OCI-M1 (cell line): Measurements from ENCODE around the gene REG4.
"Not testable (repeated sequence)": the region's sequence is repeated elsewhere in the genome, so short reads cannot be mapped to it uniquely, and the experiment has no call there.

Source experiments
- DNase-seq: peaks from one replicate; lab custom pipeline; 2025; lab: John Stamatoyannopoulos, UW

REG4 gene

DNA sequence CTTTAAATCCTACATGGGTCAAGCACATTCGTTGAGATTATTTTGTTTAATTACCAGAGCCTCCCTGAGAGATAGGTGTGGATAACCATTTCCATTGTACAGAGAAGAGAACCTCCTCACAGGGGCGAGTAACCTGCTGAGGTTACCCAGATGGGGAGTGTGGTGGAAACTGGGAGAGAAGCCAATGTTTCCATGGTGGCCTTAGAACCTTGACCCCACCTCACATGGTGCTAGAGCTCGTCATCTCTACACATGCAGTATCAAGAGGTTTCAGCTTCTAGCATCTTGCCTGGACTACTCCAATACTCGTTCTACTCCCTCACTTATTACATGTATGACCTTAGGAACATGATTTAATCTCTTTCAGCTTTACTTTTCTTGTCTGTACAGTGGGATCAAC is 4.8 kb downstream of the REG4 start:
- no peak for DNase-seq

DNA sequence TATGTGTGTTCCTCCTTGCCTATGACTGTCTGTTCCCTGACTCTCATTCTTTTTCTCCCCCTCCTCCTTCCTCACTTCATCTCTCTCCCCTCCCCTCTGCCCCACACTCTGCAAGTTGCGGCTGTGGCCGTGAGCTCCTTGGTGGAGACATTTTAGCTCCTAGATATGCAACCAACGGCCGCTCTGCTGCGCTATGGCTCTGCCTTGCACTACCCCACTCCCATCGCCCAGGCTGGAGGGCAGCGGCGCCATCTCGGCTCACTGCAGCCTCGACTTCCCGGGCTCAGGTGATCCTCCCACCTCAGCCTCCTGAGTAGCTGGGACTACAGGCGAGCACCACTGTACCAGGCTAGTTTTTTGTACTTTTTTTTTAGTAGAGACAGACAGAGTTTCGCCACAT is 5.5 kb downstream of the REG4 start:
- no peak for DNase-seq

DNA sequence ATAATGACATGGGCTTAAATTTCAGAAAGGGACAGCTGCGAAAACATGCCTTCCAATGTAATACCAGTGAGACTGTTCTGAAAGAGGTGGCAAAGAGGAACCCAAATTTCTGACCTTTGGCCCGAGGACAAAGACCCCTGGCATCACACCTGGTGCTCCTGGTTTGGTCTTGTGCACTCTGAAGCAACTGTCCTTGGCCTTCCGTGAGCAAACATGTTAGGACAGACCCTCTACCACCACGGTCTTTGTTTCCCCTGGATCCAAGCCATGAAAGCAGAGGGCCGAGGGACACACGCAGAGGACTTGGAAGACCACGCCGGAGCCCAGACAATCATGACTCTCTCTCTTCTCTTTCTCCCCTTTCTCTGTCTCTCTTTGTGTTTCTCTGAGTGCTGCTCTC is 6.0 kb downstream of the REG4 start:
- no peak for DNase-seq

DNA sequence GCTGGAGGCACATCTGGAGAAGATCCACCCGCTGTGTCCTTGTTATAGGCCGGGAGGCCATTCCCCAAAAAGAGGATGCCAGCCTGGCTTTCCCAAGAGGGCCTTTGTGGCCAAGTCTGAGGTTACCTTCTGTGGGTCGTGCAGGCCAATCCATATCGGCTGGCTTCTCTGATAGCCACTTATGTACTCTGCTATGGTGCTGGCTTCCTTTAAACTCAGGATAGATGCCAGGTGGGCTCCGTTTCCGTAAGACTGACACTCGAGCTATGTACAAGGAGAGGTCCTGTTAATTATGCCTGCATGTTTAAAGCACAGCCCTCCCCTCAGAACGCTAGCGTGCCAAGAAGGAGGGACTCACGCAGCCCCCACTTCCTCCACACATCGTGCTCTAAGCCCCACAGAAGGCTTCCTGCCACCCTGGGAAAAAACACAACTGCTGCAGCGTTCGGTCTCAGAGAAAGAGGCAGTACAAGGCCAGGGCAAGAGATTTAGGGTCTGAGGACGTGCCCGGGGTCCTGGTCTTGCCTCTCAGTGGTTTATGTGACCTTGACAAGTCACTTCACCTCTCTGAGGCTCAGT is 11.6 kb downstream of the REG4 start:
- no peak for DNase-seq

DNA sequence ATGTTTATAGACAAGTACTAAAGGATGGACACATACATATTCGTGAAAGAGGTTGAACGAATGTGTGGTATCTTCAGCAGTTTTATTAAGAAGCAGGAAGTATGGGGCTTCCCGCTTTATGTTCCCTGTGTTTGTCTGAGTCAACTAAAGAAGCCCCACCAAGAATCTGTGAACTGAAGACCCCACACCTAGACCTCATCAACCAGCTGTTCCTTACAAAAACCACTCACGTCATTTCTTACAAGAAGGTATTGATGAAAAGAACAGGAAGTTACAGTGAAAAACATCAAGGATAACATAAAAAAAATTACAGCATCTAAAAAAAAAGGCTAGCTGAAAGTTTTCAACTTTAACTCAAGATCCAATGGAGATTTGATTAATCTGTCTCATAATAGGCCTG is 12.3 kb downstream of the REG4 start:
- DNase-seq, result no peak

DNA sequence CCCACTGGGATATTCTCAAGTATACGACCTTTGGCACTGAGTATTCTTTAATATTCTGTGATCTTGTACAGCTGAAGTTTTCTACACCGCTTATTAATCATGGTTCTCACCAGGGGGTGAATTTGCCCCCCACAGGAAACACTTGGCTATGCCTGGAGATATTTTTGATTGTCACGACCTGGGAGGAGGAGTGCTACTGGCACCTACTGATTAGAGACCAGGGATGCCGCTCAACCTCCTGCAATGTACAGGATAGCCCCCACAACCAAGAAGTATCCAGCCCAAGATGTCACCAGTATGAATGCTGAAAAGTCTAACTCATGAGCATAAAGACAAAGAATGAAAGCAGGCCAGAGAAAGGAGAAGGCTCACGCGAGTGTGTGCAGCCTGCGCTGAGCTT is 13.7 kb downstream of the REG4 start:
- no peak for DNase-seq

DNA sequence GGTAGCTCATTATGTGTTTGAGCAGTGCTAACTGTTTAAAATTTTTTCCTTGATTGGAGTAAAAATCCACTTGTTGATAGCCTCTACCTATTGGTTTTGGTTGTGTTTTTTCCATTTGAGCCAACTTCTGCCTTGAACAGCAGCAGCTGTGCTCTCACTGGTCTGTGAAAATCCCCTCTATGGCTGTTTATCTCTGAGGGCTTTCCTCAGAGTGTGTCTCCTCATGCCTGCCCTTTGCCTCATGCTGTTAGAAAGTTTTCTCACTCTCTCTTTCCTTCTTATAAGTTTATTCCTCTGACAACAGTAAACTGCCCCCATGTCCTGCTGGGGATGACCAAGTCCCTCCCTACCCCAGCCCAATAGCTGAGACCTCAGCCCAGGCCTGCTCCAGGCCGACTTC is 14.1 kb downstream of the REG4 start:
- no peak for DNase-seq

DNA sequence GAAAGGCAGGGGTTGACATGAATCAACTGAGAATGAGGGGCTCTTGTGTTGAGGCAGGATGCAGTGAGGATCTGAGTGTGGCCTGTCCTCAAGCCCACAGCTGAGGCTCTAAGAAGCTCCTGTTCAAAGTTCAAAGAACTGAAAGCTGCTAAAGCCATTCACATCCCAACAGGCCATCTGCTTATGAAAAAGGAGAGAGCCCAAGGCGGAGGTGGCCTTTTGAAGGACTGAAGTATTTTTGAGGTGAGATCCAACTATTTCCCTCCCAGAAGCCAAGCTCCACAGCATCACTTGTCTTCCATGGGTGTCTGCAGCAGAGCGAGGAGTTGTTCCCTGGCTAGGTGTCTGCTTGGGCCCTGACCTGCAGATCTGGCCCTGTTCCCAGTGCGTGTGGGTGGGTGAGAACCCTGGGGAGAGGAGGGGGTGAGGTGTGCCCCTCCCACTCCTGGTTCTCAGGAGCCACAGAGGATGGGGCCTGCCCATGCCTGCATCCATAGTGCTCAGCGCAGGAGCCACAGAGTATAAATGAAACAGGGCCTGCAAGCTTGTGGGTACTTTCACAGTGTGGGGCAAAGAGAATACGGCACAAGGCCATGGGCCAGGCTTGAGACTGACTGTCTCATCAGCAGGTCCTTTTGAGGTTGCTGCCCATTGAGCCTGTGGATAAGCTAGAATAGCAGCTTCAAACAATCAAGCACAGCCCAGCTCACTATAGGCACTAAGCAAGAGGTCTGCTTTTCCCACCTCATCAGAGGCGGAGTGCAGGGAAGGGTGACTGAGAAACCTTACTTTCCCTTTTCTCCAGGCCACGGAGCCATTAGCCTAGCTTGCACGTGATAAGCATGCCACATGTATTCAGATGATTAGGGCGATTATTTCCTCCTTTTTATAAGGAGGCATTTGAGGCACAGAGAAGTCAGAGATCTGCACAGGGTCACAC is 15.7 kb downstream of the REG4 start:
- no peak for DNase-seq

DNA sequence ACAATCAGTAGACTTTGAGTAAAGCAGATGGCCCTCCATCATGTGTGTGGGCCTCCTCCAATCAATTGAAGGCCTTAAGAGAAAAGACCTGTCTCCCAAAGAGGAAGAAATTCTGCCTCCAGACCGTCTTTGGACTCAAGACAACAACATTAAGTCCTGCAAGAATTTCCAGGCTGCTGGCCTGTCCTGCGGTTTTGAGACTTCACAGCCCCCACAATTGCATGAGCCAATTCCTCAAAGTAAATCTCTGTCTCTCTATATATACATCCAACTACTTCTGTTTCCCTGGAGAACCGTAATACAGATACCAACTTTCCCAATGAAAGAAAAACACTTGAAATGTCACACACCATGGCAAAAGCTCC is 16.4 kb downstream of the REG4 start:
- no peak for DNase-seq

DNA sequence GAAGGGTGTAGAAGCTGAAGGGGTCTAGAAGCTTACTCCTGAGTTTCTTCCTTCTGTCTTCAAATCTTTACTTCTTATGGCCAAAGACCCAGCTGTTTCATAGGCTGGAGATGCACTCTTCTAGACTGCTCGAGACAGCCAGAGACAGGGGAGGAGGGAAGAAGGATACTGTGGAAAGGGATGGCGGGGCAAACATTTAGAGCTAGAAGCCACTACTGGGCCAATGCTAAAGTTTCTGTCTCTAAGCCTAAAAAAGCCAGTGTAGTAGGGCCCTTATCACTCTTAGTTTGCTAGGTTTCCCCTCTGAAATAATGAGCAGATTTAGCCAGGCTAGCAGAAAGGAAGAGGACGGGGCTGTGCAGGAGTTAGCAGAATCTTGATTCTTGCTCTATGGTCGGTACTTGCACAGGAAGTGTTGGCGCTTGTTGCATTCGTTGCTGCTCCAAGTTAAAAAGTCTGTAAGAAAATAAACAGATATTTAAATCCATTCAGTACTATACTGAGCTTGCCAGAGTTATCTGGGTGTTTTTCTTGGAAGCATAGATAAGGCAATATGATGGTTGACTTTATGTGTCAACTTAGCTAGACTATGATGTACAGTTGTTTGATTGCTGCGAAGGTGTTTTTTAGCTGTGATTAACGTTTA is 16.9 kb downstream of the REG4 start:
- no peak for DNase-seq

DNA sequence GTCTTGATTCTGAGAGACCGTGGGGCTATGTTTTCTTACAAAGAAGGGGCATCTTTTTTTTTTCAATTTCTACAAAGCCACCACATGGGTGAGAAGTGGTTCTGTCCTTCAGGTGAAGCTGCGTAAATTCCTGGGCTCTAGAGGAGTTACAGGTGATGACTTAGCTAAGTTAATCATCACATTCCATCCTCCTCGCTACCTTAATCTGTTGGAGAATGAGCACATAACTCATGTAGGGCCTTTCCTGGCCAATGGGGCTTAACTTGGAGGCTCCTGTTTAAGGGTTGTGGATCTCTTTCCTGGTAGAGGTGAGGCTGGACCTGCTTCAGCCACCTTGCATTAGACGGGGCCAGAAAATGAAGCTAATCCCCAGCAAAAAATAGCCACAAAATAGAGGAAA is 19.9 kb downstream of the REG4 start:
- DNase-seq, result no peak

DNA sequence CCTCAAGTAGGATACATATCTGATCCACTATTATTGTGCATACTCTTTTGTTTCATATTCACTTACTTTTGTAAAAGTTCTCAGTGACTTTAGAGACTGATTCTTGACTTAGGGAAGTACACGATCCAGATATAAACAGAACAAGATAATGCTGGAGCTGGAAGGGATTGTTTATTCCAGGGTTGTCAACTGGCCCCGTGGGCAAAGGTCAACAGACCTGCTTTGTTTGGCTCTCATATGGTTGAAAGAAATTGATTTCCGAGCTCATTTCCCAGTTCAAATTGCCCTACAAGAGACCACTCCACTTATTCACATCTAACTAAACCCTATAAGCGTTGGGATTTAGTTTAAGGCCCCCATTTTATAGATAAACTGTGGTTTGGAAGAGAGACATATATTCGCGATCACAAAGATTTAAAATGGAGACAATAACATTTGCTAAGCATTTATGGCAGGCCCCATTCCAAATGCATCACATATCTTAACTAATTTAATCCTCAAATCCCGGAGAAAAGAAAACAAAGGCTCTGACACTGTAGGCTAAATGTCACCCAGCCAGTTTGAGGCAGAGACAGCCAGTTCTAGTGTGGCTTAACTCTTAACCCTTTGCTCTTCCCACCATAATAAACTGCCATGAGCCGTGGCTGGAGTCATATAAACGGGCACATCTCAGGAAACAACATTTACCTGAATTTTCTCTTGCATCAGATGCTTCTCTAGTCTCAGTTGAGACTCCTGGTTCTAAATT is 20.6 kb downstream of the REG4 start:
- no peak for DNase-seq

DNA sequence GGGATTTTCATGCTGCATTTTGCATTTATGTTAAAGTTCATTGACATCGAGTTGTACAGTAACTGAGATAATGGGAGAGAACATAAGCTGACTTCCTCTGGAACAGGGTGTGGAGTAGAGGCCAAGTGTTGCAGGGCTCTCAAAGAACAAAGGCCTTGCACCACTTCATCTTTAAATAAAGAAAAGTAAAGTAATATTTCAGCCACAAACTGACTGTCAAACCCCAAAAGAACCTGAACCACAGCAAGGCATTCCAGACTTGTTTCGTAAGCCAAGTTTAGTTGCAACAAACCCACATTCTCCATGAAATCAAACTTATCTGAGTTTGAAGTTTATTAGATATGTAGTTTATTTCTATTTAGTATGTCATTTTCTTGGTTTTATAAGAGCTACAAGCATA is 23.5 kb downstream of the REG4 start:
- no peak for DNase-seq

DNA sequence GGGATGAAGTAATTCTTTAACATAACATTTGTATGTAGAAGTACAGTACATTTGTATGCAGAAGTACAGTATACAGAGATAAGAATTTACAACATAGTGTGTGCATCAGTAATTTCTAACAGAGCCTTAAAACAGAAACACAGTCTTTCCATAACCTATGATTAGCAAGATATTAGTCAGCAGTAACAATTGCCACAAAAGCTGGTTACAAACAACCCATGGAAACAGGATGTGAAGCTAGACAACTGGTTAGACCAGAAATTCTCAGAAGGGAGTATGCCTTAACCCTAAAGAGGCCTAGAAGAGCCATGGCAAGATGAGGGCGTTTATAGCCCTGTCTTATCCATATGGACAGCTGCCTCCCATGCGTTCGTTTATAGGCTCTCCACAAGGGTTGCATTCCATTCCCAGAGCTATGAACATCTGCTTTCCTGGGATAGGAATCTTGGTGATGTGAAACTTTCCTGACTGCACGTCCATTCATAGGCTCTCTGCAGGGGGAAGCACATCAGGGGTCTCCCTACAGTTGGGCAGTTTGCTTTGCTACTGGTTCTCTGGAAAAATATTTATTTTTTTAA is 24.7 kb downstream of the REG4 start:
- not testable (repeated sequence) for DNase-seq

DNA sequence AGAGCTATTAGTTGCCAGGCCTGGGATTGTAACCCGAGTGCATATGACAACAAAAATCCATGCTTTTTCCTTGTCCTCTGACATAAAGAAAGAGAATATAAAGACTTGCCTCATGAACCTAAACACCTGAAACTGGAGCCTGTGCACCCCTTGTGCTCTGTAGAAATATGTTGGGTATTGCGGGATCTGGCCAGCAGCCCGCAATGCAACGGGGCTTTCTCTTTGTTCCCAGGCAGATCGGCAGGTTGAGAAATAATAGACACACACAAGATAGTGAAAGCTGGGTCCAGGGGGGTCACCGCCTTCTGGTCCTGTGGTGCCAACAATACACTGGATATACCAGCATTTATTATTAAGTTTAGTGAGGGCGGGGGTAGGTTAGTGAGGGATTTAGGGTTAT is 25.2 kb downstream of the REG4 start:
- DNase-seq, result not testable (repeated sequence)

DNA sequence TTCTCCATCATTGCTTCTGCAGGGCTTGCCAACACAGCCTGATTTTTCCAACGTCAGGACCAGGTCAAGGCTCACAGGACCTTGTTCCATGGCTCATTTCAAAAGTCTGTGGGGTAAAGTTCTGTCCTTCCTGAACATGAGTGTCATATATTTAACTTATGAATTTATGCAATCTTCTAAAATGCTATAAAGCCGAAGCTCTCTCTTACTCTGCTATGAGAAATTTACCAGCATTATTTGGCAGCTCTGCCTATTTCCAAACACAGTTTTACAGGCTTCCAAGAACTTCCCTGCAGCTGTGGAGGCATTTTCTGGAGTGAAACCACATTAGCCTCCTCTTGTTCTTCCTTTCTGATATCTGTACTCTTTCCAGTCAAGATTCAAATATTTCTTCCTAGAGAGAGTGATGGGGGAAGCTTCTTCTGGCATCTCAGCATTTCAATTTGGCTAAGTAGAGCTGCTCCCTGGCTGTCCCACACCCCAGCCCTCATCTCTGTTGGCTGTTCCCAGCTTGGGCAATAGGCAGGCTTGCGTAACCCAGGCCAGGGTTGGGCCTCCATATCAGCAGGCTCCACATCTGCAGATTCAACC is 27.0 kb downstream of the REG4 start:
- peak; percentile 69 for DNase-seq

DNA sequence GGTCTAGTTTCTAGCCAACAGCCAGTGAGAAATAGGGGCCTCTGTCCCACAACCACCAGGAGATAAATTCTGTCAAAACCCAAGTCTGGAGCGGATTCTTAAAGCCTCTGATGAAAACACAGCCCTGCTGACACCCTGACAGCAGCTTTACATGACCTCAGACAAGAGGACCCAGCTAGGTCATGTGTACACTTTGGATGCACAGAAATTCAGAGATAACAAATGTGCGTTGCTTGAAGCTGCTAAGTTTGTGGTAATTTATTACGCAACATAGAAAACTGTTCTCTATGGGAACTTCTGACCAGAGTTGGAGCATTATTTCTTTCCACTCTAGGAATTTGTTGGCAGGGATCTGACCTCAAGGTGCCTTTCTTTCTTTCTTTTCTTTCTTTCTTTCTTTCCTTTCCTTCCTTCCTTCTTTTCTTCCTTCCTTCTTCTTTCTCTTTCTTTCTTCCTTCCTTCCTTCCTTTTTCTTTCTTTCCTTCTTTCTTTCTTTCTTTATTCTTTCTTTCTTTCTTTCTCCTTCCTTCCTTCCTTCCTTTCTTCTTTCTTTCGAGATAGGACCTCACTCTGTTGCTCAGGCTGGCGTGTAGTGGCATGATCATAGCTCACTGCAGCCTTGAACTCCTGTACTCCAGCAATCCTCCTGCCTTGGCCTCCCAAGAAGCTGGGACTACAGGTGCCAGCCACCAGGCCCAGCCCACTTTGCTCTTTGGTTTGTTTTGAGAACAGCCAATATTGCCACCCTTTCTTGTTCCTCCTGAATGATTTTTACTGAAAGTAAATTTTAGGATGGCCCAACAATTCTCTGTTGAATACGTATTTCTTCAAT is 27.7 kb downstream of the REG4 start:
- peak; percentile 95 for DNase-seq

DNA sequence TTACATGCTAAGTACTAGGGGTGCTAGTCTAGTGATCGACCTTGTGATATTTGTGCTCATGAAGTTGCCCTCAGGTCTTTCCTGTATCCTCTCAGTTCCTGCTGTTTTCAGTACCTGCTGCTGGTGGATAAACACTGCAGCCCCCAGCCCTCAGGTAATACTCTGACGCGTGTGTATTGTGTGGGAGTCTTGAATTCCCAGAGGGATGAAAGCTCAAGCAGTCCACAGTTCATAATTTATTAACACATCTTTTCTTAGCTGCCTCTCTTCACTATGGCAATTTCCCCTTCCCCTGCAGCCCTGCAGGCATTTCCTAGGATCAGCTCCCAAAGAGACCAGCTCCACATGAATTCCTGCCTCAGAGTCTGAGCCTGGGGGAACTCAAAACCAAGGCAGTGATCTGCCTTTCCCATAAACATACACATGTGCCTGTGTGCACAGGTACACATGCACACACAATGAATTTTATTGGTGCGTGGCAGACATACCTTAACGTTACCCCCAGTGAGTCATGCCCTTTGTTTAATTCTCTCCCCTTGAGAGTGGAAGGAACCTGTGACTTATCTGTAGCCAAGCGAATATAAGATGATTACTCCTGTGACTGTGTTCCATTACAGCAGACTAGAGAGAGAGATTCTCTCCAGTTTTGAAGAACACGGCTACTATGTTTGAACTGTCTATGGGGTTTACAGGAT is 28.5 kb downstream of the REG4 start:
- DNase-seq, result no peak

DNA sequence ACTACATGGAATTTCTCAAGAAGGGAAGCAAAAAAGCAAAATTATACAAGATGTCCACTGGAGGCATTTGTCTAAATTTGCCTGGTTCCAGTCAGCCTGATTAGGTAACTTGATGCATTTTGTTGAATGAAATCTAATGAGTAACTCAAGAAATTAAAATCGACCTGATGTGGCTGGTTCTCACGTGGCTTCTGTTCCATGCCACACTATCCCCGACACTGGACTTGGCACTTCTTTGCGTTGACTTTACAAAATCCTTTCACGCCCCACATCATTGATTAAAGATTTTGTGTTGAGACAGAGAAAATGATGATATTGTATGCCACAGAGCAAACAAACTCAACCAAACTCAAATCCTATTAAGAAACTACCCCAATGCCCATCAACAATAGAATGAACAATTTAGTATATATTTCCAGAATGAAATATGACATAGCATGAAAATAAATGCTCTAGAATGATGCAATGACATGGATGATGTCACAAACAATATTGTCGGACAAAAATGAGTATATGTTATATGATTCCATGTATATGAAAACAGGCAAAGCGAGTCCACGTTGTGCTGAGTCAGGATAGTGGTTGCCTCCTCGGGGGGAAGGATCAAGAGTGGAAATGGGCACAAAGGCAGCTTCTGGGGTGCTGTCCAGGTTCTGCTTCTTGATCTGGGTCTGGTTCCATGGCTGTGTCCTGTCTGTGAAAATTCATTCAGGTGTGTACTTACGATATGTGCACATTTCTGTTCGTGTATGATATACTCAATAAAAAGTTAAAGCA is 29.6 kb downstream of the REG4 start:
- peak; percentile 35 for DNase-seq
